IMR-90 (cell line): ENCODE data around the gene SATL1. TPM values are rescaled to one million over a fixed set of nuclear protein-coding genes. Genes with fewer than 3 reads are reported as not detected.

Source experiments
- ATAC-seq: fragments of 200-7000 bp; cut with Tn5 transposase; 2 replicates; pipeline ENCODE4 v1.9.1; 2020; ENCODE audit warnings: low read depth, mild to moderate bottlenecking, moderate library complexity
- BruUV-seq: library from RNA; stranded (reverse); fragments of 400-500 nt; replicated peaks from 2 replicates; lab custom pipeline; 2021; lab: Mats Ljungman, UMichigan
- CTCF ChIA-PET: fragments of 300-600 bp; formaldehyde crosslinking; extraction: SDS; loops from one replicate; lab custom pipeline; 2021; ENCODE audit warnings: antibody characterized with exemption; lab: Yijun Ruan, JAX
- POLR2A ChIA-PET: fragments of 300-600 bp; sonication (Branson Sonifier 250); formaldehyde crosslinking; loops from one replicate; lab custom pipeline; 2022; ENCODE audit warnings: antibody characterized with exemption; ENCODE audit not compliant: unreplicated experiment; lab: Charles Lee
- DNase-seq: peaks from one replicate; pipeline ENCODE4 v3.0.0; 2013
- H2AFZ ChIP-seq: replicated peaks from 2 replicates; pipeline ENCODE3; 2013; ENCODE audit warnings: low read length, mild to moderate bottlenecking; ENCODE audit not compliant: poor library complexity
- H2AK5ac ChIP-seq: 2 replicates; pipeline ENCODE4 v1.6.1; 2013; ENCODE audit warnings: low read depth, low read length, inconsistent platforms
- H2AK9ac ChIP-seq: replicated peaks from 2 replicates; pipeline ENCODE3; 2013; ENCODE audit warnings: mild to moderate bottlenecking, low read depth, low read length, moderate library complexity; ENCODE audit not compliant: poor library complexity
- H2BK120ac ChIP-seq: 2 replicates; pipeline ENCODE4 v1.6.1; 2013; ENCODE audit warnings: low read depth, low read length, inconsistent platforms
- H2BK15ac ChIP-seq: 3 replicates; pipeline ENCODE4 v1.6.1; 2013; ENCODE audit warnings: low read depth, low read length, inconsistent platforms
- H2BK20ac ChIP-seq: 2 replicates; pipeline ENCODE4 v1.6.1; 2013; ENCODE audit warnings: low read depth, mild to moderate bottlenecking, inconsistent platforms, low read length, moderate library complexity
- H2BK5ac ChIP-seq: 2 replicates; pipeline ENCODE4 v1.6.1; 2013; ENCODE audit warnings: mild to moderate bottlenecking, low read depth, low read length, inconsistent platforms; ENCODE audit not compliant: poor library complexity, severe bottlenecking
- H3K14ac ChIP-seq: replicated peaks from 2 replicates; pipeline ENCODE4 v1.6.1; 2013; ENCODE audit warnings: low read depth, low read length, inconsistent platforms
- H3K18ac ChIP-seq: 2 replicates; pipeline ENCODE4 v1.6.1; 2013; ENCODE audit warnings: low read depth, low read length, control low read depth
- H3K23ac ChIP-seq: 2 replicates; pipeline ENCODE4 v1.6.1; 2013; ENCODE audit warnings: low read depth, low read length, inconsistent platforms
- H3K27ac ChIP-seq: 2 replicates; pipeline ENCODE4 v1.5.1; 2013; ENCODE audit warnings: mild to moderate bottlenecking, control low read depth, low read length; ENCODE audit not compliant: insufficient read depth
- H3K27me3 ChIP-seq: 2 replicates; pipeline ENCODE4 v1.6.1; 2013; ENCODE audit warnings: low read length; ENCODE audit not compliant: control insufficient read depth, insufficient read depth
- H3K36me3 ChIP-seq: 2 replicates; pipeline ENCODE4 v1.6.1; 2013; ENCODE audit warnings: low read length, mixed read lengths; ENCODE audit not compliant: control insufficient read depth, insufficient read depth
- H3K4ac ChIP-seq: 2 replicates; pipeline ENCODE4 v1.6.1; 2013; ENCODE audit warnings: low read depth, low read length, inconsistent platforms
- H3K4me1 ChIP-seq: 2 replicates; pipeline ENCODE4 v1.6.1; 2013; ENCODE audit warnings: low read length, mixed read lengths; ENCODE audit not compliant: control insufficient read depth, insufficient read depth
- H3K4me2 ChIP-seq: 2 replicates; pipeline ENCODE4 v1.6.1; 2013; ENCODE audit warnings: low read depth, mild to moderate bottlenecking, control low read depth, low read length, moderate library complexity
- H3K4me3 ChIP-seq: 2 replicates; pipeline ENCODE4 v1.5.1; 2013; ENCODE audit warnings: low read depth, mild to moderate bottlenecking, control low read depth, low read length, moderate library complexity; ENCODE audit not compliant: insufficient read depth
- H3K56ac ChIP-seq: 2 replicates; pipeline ENCODE4 v1.6.1; 2013; ENCODE audit warnings: low read length, inconsistent platforms; ENCODE audit not compliant: insufficient read depth; ENCODE audit errors: extremely low read depth
- H3K79me1 ChIP-seq, 2 experiments: 2 replicates each; pipeline ENCODE4 v1.6.1; 2013; ENCODE audit warnings: low read length in 2 of 2, inconsistent platforms in 1 of 2, low read depth in 1 of 2
- H3K9ac ChIP-seq: 2 replicates; pipeline ENCODE4 v1.6.1; 2013; ENCODE audit warnings: low read depth, low read length, control low read depth
- H3K9me1 ChIP-seq: 2 replicates; pipeline ENCODE4 v1.6.1; 2013; ENCODE audit warnings: low read length, inconsistent platforms; ENCODE audit not compliant: insufficient read depth
- H3K9me3 ChIP-seq: 2 replicates; pipeline ENCODE4 v1.6.1; 2013; ENCODE audit warnings: low read length; ENCODE audit not compliant: control insufficient read depth, insufficient read depth
- H4K20me1 ChIP-seq: 2 replicates; pipeline ENCODE4 v1.6.1; 2013; ENCODE audit warnings: low read length, inconsistent platforms; ENCODE audit not compliant: insufficient read depth
- H4K5ac ChIP-seq: 2 replicates; pipeline ENCODE4 v1.6.1; 2013; ENCODE audit warnings: mild to moderate bottlenecking, low read depth, low read length, control low read depth
- H4K8ac ChIP-seq, 2 experiments: 2 replicates each; pipeline ENCODE4 v1.6.1; 2013; ENCODE audit warnings: low read depth in 2 of 2, low read length in 2 of 2, control low read depth in 1 of 2, inconsistent platforms in 1 of 2
- H4K91ac ChIP-seq: 2 replicates; pipeline ENCODE4 v1.6.1; 2013; ENCODE audit warnings: low read depth, low read length, inconsistent platforms; ENCODE audit not compliant: insufficient read depth
- BHLHE40 ChIP-seq: fragments of 150-350 bp; IDR thresholded peaks from 2 replicates; pipeline ENCODE4 v1.6.1; 2016; ENCODE audit warnings: mild to moderate bottlenecking, low read depth, low read length
- CHD1 ChIP-seq: IDR thresholded peaks from 2 replicates; pipeline ENCODE4 v1.6.1; 2012; ENCODE audit warnings: low read depth, low read length, improper control_type of control experiment
- CTCF ChIP-seq: conservative IDR thresholded peaks from 2 replicates; pipeline ENCODE4 v1.5.1; 2012; ENCODE audit warnings: mild to moderate bottlenecking, low read depth, low read length, improper control_type of control experiment
- ELK1 ChIP-seq: fragments of 150-350 bp; IDR thresholded peaks from 2 replicates; pipeline ENCODE4 v1.6.1; 2016; ENCODE audit warnings: low read depth, mild to moderate bottlenecking, low read length, moderate library complexity, borderline replicate concordance
- FOS ChIP-seq: fragments of 150-350 bp; IDR thresholded peaks from 2 replicates; pipeline ENCODE4 v1.6.1; 2016; ENCODE audit warnings: low read depth, low read length
- MAFK ChIP-seq: IDR thresholded peaks from 2 replicates; pipeline ENCODE4 v1.6.1; 2012; ENCODE audit warnings: low read depth, low read length, improper control_type of control experiment
- MAZ ChIP-seq: IDR thresholded peaks from 2 replicates; pipeline ENCODE4 v1.6.1; 2012; ENCODE audit warnings: low read depth, mild to moderate bottlenecking, low read length, improper control_type of control experiment, moderate library complexity, borderline replicate concordance
- MXI1 ChIP-seq: IDR thresholded peaks from 2 replicates; pipeline ENCODE4 v1.6.1; 2012; ENCODE audit warnings: low read depth, mild to moderate bottlenecking, low read length, moderate library complexity, borderline replicate concordance
- NFE2L2 ChIP-seq: fragments of 150-350 bp; IDR thresholded peaks from 2 replicates; pipeline ENCODE4 v1.6.1; 2016; ENCODE audit warnings: low read depth, mild to moderate bottlenecking, low read length
- POLR2A ChIP-seq: IDR thresholded peaks from 2 replicates; pipeline ENCODE4 v1.6.1; 2012; ENCODE audit warnings: mild to moderate bottlenecking, low read depth, low read length
- RAD21 ChIP-seq: IDR thresholded peaks from 2 replicates; pipeline ENCODE4 v1.6.1; 2012; ENCODE audit warnings: low read length, improper control_type of control experiment
- RCOR1 ChIP-seq: IDR thresholded peaks from 2 replicates; pipeline ENCODE4 v1.6.1; 2012; ENCODE audit warnings: mild to moderate bottlenecking, low read length, improper control_type of control experiment; ENCODE audit not compliant: insufficient replicate concordance
- SMC3 ChIP-seq: fragments of 150-350 bp; IDR thresholded peaks from 2 replicates; pipeline ENCODE4 v1.6.1; 2016; ENCODE audit warnings: low read depth, mild to moderate bottlenecking, antibody characterized with exemption, low read length, moderate library complexity
- USF2 ChIP-seq: fragments of 150-350 bp; IDR thresholded peaks from 2 replicates; pipeline ENCODE4 v1.6.1; 2017; ENCODE audit warnings: mild to moderate bottlenecking, antibody characterized with exemption, low read length, low read depth
- WGBS, 2 experiments: methylation state at CpG; one replicate each; pipeline versions ENCODE4 v1.1.5 to v1.1.7; 2013; ENCODE audit warnings: missing lambda C conversion rate in 2 of 2; ENCODE audit not compliant: insufficient read length in 1 of 2; ENCODE audit errors: extremely low coverage in 2 of 2; 5-methylcytosine and 5-hydroxymethylcytosine counted together
- dilution Hi-C: fragments of 300-500 bp; cut with HindIII; formaldehyde crosslinking; loops from one replicate; pipeline ENCODE4 v1.14.3; 2018; ENCODE audit warnings: low sequenced_read_pairs; ENCODE audit not compliant: unreplicated experiment
- in situ Hi-C: fragments of 300-500 bp; cut with MboI; formaldehyde crosslinking; loops from 3 replicates; pipeline ENCODE4 v1.14.3; 2019; ENCODE audit warnings: low sequenced_read_pairs, inconsistent platforms, mixed read lengths
- intact Hi-C: fragments of 100-400 bp; cut with micrococcal nuclease; formaldehyde crosslinking; loops from 2 replicates; pipeline ENCODE4 v1.10.0; 2022
- polyA plus RNA-seq, 3 experiments: library from polyadenylated mRNA; depleted of rRNA; stranded (reverse); fragments of >200 nt; gene quantifications; 2 replicates each; pipeline ENCODE4 v1.2.3, GENCODE V29; 2012; ENCODE audit warnings: low replicate concordance in 1 of 3
- total RNA-seq: library from RNA; depleted of rRNA; stranded (reverse); fragments of >200 nt; gene quantifications from 2 replicates; pipeline ENCODE4 v1.2.3, GENCODE V29; 2012

Gene SATL1
- total and polyA plus RNA-seq, 2 of the 4 experiments (the other 2 are of a cell fraction) = not detected

- H3K4me3 ChIP-seq = no peak overlapping the region
- H2AK9ac ChIP-seq = no peak overlapping the region
- no peak overlapping the region for H3K27ac ChIP-seq
- H2BK120ac ChIP-seq = no peak overlapping the region
- H3K9me3 ChIP-seq = no peaks in the 10 kb centered on the region
- no peaks in the 10 kb centered on the region for H4K20me1 ChIP-seq
- no peak overlapping the region for H3K14ac ChIP-seq
- BruUV-seq = no TSS peak
- H3K4me1 ChIP-seq = no peaks in the 10 kb centered on the region
- dilution Hi-C loops = loop anchor here (25.0 kb wide), 1 partner anchor 426 kb away; no protein-coding TSS in a partner anchor
- H4K5ac ChIP-seq = no peak overlapping the region
- no peaks in the 10 kb centered on the region for H3K9me1 ChIP-seq
- H3K9ac ChIP-seq = no peak overlapping the region
- DNase-seq = peak; percentile 5
- H4K91ac ChIP-seq = no peak overlapping the region
- H2AFZ ChIP-seq = no peak overlapping the region
- no peak overlapping the region for H3K18ac ChIP-seq
- H3K23ac ChIP-seq = no peak overlapping the region
- no peak overlapping the region for H2BK5ac ChIP-seq
- no CpG with 5 or more reads among the region's 2 CpGs for WGBS, 2 experiments
- no peak overlapping the region for H3K4ac ChIP-seq
- no peaks in the 10 kb centered on the region for H3K27me3 ChIP-seq
- no peak overlapping the region for H2BK15ac ChIP-seq
- H3K4me2 ChIP-seq = no peak overlapping the region
- intact Hi-C loops = loop anchor here (1.0 kb wide), 1 partner anchor 433 kb away; no protein-coding TSS in a partner anchor
- peak; percentile 74 for TF ChIP-seq CTCF
- no peak for TF ChIP-seq MAFK
- TF ChIP-seq RCOR1 = no peak
- TF ChIP-seq USF2 = no peak
- TF ChIP-seq SMC3 = peak; percentile 48
- TF ChIP-seq CHD1 = no peak
- TF ChIP-seq NFE2L2 = no peak
- TF ChIP-seq MAZ = no peak
- no peak for TF ChIP-seq BHLHE40
- TF ChIP-seq RAD21 = peak; percentile 51
- no peak for TF ChIP-seq ELK1
- TF ChIP-seq FOS = no peak
- TF ChIP-seq POLR2A = no peak
- TF ChIP-seq MXI1 = no peak
- H3K56ac ChIP-seq = no peak overlapping the region
- no peak overlapping the region for H4K8ac ChIP-seq
- no peak overlapping the region for H2BK20ac ChIP-seq
- H3K36me3 ChIP-seq = no peaks in the 10 kb centered on the region
- POLR2A ChIA-PET = no interaction called here
- H2AK5ac ChIP-seq = no peak overlapping the region
- ATAC-seq = no peak
- CTCF ChIA-PET = interaction anchor here (0.6 to 1.1 kb wide), 2 partner anchors 17 to 21 kb away, joined by 3 to 4 read pairs; no protein-coding TSS in a partner anchor
- in situ Hi-C loops = loop anchor here (10.0 kb wide), 1 partner anchor 433 kb away; no protein-coding TSS in a partner anchor
- H3K79me1 ChIP-seq = no peaks in the 10 kb centered on the region
These were observed 132.2 kb downstream of the SATL1 start for GRCh38 chrX:85111347-85111746.
